Measurements from ENCODE around the gene SLC10A4. TPM values are rescaled to one million over a fixed set of nuclear protein-coding genes. Genes with fewer than 3 reads are reported as not detected.

Gene SLC10A4
- total and polyA plus RNA-seq, 2 of the 13 experiments (the other 11 are each of a cell fraction or from before 2014, with no cell fraction given) = 0.04 to 0.07 TPM

GRCh38 chr4:48506716-48507115, 23.6 kb downstream of the SLC10A4 start:
- BruUV-seq (replicated peaks) = no TSS peak
- no peaks in the 10 kb centered on the region for H3K9me3 ChIP-seq (ENCODE audit: low read length)
- TF ChIP-seq, protein P1, sequence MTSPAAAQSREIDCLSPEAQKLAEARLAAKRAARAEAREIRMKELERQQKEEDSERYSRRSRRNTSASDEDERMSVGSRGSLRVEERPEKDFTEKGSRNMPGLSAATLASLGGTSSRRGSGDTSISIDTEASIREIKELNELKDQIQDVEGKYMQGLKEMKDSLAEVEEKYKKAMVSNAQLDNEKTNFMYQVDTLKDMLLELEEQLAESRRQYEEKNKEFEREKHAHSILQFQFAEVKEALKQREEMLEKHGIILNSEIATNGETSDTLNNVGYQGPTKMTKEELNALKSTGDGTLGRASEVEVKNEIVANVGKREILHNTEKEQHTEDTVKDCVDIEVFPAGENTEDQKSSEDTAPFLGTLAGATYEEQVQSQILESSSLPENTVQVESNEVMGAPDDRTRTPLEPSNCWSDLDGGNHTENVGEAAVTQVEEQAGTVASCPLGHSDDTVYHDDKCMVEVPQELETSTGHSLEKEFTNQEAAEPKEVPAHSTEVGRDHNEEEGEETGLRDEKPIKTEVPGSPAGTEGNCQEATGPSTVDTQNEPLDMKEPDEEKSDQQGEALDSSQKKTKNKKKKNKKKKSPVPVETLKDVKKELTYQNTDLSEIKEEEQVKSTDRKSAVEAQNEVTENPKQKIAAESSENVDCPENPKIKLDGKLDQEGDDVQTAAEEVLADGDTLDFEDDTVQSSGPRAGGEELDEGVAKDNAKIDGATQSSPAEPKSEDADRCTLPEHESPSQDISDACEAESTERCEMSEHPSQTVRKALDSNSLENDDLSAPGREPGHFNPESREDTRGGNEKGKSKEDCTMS (CRISPR knock-in tag; conservative IDR thresholded peaks at IDR 0.05) = no peak
- TF ChIP-seq ZNF335 (CRISPR knock-in tag; IDR thresholded peaks at IDR 0.05) (no peak), TOE1 (CRISPR knock-in tag; IDR thresholded peaks at IDR 0.05) (no peak), TCF7L2 (IDR thresholded peaks at IDR 0.05; ENCODE audit: low read depth, low read length) (no peak), CENPBD1 (CRISPR knock-in tag; IDR thresholded peaks at IDR 0.05; ENCODE audit: borderline replicate concordance, low read depth) (no peak), CEBPG (CRISPR knock-in tag; IDR thresholded peaks at IDR 0.05) (no peak), IKZF1 (IDR thresholded peaks at IDR 0.05) (no peak), SRSF4 (IDR thresholded peaks at IDR 0.05; ENCODE audit: low read depth, low read length, poor library complexity, severe bottlenecking) (no peak), ZNF614 (CRISPR knock-in tag; IDR thresholded peaks at IDR 0.05; ENCODE audit: borderline replicate concordance) (no peak), MAFK (conservative IDR thresholded peaks at IDR 0.05 in 1 of 2, IDR thresholded peaks at IDR 0.05 in 1 of 2; ENCODE audit: low read length in 2 of 2) (peak in 1 of 2 experiments; percentile 23; a peak in 1 of 4 replicates), ZNF788 (CRISPR knock-in tag; IDR thresholded peaks at IDR 0.05; ENCODE audit: borderline replicate concordance) (no peak), IRF2 (CRISPR knock-in tag; IDR thresholded peaks at IDR 0.05) (no peak), TFAP4 (IDR thresholded peaks at IDR 0.05; ENCODE audit: borderline replicate concordance, low read depth) (no peak), ZNF225 (CRISPR knock-in tag; IDR thresholded peaks at IDR 0.05) (no peak), MAFF (IDR thresholded peaks at IDR 0.05; ENCODE audit: low read depth, low read length) (0 out of 2 replicates have a peak, but pooled peaks have one; percentile 9)
- TF ChIP-seq, protein P2, sequence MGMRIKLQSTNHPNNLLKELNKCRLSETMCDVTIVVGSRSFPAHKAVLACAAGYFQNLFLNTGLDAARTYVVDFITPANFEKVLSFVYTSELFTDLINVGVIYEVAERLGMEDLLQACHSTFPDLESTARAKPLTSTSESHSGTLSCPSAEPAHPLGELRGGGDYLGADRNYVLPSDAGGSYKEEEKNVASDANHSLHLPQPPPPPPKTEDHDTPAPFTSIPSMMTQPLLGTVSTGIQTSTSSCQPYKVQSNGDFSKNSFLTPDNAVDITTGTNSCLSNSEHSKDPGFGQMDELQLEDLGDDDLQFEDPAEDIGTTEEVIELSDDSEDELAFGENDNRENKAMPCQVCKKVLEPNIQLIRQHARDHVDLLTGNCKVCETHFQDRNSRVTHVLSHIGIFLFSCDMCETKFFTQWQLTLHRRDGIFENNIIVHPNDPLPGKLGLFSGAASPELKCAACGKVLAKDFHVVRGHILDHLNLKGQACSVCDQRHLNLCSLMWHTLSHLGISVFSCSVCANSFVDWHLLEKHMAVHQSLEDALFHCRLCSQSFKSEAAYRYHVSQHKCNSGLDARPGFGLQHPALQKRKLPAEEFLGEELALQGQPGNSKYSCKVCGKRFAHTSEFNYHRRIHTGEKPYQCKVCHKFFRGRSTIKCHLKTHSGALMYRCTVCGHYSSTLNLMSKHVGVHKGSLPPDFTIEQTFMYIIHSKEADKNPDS (CRISPR knock-in tag; IDR thresholded peaks at IDR 0.05) = no peak
- TF ChIP-seq, protein P3, sequence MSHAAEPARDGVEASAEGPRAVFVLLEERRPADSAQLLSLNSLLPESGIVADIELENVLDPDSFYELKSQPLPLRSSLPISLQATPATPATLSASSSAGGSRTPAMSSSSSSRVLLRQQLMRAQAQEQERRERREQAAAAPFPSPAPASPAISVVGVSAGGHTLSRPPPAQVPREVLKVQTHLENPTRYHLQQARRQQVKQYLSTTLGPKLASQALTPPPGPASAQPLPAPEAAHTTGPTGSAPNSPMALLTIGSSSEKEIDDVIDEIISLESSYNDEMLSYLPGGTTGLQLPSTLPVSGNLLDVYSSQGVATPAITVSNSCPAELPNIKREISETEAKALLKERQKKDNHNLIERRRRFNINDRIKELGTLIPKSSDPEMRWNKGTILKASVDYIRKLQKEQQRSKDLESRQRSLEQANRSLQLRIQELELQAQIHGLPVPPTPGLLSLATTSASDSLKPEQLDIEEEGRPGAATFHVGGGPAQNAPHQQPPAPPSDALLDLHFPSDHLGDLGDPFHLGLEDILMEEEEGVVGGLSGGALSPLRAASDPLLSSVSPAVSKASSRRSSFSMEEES (CRISPR knock-in tag; IDR thresholded peaks at IDR 0.05) = no peak
- no peak overlapping the region for H3K27ac ChIP-seq (ENCODE audit: extremely low read length, insufficient read depth, low read length)
- no peak for DNase-seq (ENCODE audit: low spot score)
- peaks cover 2 to 25% of the 10 kb centered on the region in 2 experiments; a peak in 4 of 5 replicates for H3K36me3 ChIP-seq (replicated peaks in 1 of 2; ENCODE audit: control insufficient read depth in 1 of 2, insufficient read depth in 2 of 2, low read length in 2 of 2)
- H3K79me2 ChIP-seq (ENCODE audit: insufficient read depth, low read length) = no peaks in the 10 kb centered on the region
- H4K20me1 ChIP-seq (ENCODE audit: insufficient read depth, low read length) = no peaks in the 10 kb centered on the region
- no peaks in the 10 kb centered on the region for H3K4me1 ChIP-seq (ENCODE audit: insufficient read depth, low read length)
- no peaks in the 10 kb centered on the region for H3K27me3 ChIP-seq (ENCODE audit: control insufficient read depth in 1 of 2, insufficient read depth in 2 of 2, low read length in 2 of 2)
- no peak overlapping the region for H3K4me2 ChIP-seq (ENCODE audit: low read depth, low read length)
- CTCF ChIA-PET (ENCODE audit: low intra/inter-chr PET ratio, low total read pairs) = no interaction called here
- in situ Hi-C loops (cut with HindIII; ENCODE audit: extremely low pct_ligation_motif_present, low pct_unique_long_range_greater_than_20kb) = no loop called here
- intact Hi-C loops (cut with micrococcal nuclease; ENCODE audit: unreplicated experiment) = no loop called here
- no peak overlapping the region for H3K9ac ChIP-seq (ENCODE audit: insufficient read depth, low read depth, low read length)
- no peak for FAIRE-seq
- H3K4me3 ChIP-seq (replicated peaks in 1 of 3; ENCODE audit: insufficient read depth in 1 of 3, low read depth in 2 of 3, low read length in 3 of 3) = no peak overlapping the region
- ATAC-seq = no peak
- H2AFZ ChIP-seq (ENCODE audit: low read length) = no peak overlapping the region
- POLR2A ChIA-PET = no interaction called here
- 94% methylated on average over 2 of the region's 2 CpGs for WGBS (ENCODE audit: low lambda C conversion rate)

Measured in HepG2 (cell line).